K562 (cell line): Measurements from ENCODE around the gene CRYBG2. TPM values are rescaled to one million over a fixed set of nuclear protein-coding genes. Genes with fewer than 3 reads are reported as not detected.

Source experiments
- CEBPB ChIP-seq: fragments of 450-650 bp; IDR thresholded peaks from 2 replicates; pipeline ENCODE4 v1.6.1; 2016; ENCODE audit warnings: missing genetic modification characterization, missing compliant biosample characterization
- DIDO1 ChIP-seq: fragments of 450-650 bp; IDR thresholded peaks from 2 replicates; pipeline ENCODE4 v1.6.1; 2016; ENCODE audit warnings: low read depth, missing biosample characterization, missing genetic modification characterization
- GABPB2 ChIP-seq: fragments of 250-450 bp; sonication (Bioruptor Pico); conservative IDR thresholded peaks from 2 replicates; pipeline ENCODE4 v1.5.1; 2021; ENCODE audit warnings: mild to moderate bottlenecking
- PATZ1 ChIP-seq: fragments of 250-450 bp; sonication (Bioruptor Pico); IDR thresholded peaks from 2 replicates; pipeline ENCODE4 v1.5.0; 2020; ENCODE audit warnings: mild to moderate bottlenecking, borderline replicate concordance
- ZBTB40 ChIP-seq, 2 experiments: fragments of 450-650 bp in 1 of 2; sonication (generic) in 1 of 2; formaldehyde crosslinking in 1 of 2; IDR thresholded peaks; 2 replicates each; pipeline versions ENCODE4 v1.7.1 to v1.9.0; 2016 to 2022; ENCODE audit warnings: inconsistent platforms in 1 of 2, mild to moderate bottlenecking in 1 of 2, missing genetic modification reagents in 1 of 2
- ZNF274 ChIP-seq: IDR thresholded peaks from 2 replicates; pipeline ENCODE4 v1.6.1; 2011; ENCODE audit warnings: low read depth, mild to moderate bottlenecking, low read length, moderate library complexity, borderline replicate concordance
- polyA plus RNA-seq, 8 experiments: library from polyadenylated mRNA; depleted of rRNA in 4 of 8; stranded (reverse) in 5 of 8; unstranded in 3 of 8; fragments of >200 nt; fragmentation: Nextera tagmentation in 2 of 8; fragmentation: Illumina TruSeq in 1 of 8; extraction: Ambion mirVana in 2 of 8; extraction: Trizol in 1 of 8; gene quantifications; 2 replicates each; pipeline versions ENCODE4 v1.2.1 to v1.2.3, GENCODE V29; 2011 to 2014; ENCODE audit warnings: inconsistent platforms in 1 of 8, missing spikeins in 1 of 8
- total RNA-seq, 7 experiments: library from RNA; depleted of rRNA in 6 of 7; stranded (reverse); fragments of >200 nt in 6 of 7; fragmentation: Illumina TruSeq in 2 of 7; extraction: Trizol in 2 of 7; gene quantifications; 2 replicates each; pipeline versions ENCODE4 v1.2.1 to v1.2.3, GENCODE V29; 2011 to 2021; ENCODE audit warnings: low replicate concordance in 1 of 7
- TF ChIP-seq, protein P1 (sequence below): fragments of 200-800 bp; sonication (Bioruptor generic); IDR thresholded peaks from 2 replicates; pipeline ENCODE4 v1.6.1; 2016; ENCODE audit warnings: missing genetic modification characterization, missing compliant biosample characterization

CRYBG2 gene
- total and polyA plus RNA-seq, 9 of the 15 experiments (the other 6 are each of a cell fraction or from before 2014, with no cell fraction given), result 0.39 to 8.5 (median 3.7) TPM

- no peak for TF ChIP-seq ZBTB40 (IDR thresholded peaks at IDR 0.05)
- no peak for TF ChIP-seq ZBTB40 (CRISPR knock-in tag; IDR thresholded peaks at IDR 0.05)
- TF ChIP-seq DIDO1 (tag), result no peak
- TF ChIP-seq CEBPB (tag), result no peak
- TF ChIP-seq ZNF274, result no peak
- no peak for TF ChIP-seq PATZ1 (CRISPR knock-in tag)
- TF ChIP-seq GABPB2 (CRISPR knock-in tag), result no peak
- TF ChIP-seq, protein P1, sequence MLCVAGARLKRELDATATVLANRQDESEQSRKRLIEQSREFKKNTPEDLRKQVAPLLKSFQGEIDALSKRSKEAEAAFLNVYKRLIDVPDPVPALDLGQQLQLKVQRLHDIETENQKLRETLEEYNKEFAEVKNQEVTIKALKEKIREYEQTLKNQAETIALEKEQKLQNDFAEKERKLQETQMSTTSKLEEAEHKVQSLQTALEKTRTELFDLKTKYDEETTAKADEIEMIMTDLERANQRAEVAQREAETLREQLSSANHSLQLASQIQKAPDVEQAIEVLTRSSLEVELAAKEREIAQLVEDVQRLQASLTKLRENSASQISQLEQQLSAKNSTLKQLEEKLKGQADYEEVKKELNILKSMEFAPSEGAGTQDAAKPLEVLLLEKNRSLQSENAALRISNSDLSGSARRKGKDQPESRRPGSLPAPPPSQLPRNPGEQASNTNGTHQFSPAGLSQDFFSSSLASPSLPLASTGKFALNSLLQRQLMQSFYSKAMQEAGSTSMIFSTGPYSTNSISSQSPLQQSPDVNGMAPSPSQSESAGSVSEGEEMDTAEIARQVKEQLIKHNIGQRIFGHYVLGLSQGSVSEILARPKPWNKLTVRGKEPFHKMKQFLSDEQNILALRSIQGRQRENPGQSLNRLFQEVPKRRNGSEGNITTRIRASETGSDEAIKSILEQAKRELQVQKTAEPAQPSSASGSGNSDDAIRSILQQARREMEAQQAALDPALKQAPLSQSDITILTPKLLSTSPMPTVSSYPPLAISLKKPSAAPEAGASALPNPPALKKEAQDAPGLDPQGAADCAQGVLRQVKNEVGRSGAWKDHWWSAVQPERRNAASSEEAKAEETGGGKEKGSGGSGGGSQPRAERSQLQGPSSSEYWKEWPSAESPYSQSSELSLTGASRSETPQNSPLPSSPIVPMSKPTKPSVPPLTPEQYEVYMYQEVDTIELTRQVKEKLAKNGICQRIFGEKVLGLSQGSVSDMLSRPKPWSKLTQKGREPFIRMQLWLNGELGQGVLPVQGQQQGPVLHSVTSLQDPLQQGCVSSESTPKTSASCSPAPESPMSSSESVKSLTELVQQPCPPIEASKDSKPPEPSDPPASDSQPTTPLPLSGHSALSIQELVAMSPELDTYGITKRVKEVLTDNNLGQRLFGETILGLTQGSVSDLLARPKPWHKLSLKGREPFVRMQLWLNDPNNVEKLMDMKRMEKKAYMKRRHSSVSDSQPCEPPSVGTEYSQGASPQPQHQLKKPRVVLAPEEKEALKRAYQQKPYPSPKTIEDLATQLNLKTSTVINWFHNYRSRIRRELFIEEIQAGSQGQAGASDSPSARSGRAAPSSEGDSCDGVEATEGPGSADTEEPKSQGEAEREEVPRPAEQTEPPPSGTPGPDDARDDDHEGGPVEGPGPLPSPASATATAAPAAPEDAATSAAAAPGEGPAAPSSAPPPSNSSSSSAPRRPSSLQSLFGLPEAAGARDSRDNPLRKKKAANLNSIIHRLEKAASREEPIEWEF (CRISPR knock-in tag), result no peak
Measured at GRCh38 chr1:26321315-26322041, 32.5 kb downstream of the CRYBG2 start (continued).
